Mesendoderm (in vitro differentiated cells): ENCODE results near the gene GMDS.

Experiments used
- DNase-seq: peaks from one replicate; pipeline ENCODE4 v3.0.0; 2013
- H2AK5ac ChIP-seq: 2 replicates; pipeline ENCODE4 v1.6.1; 2013; ENCODE audit warnings: low read length, inconsistent platforms
- H2BK120ac ChIP-seq: 2 replicates; pipeline ENCODE4 v1.6.1; 2013; ENCODE audit warnings: low read depth, mild to moderate bottlenecking, low read length, moderate library complexity, mixed read lengths
- H2BK15ac ChIP-seq: replicated peaks from 2 replicates; pipeline ENCODE4 v1.6.1; 2013; ENCODE audit warnings: low read depth, mild to moderate bottlenecking, moderate library complexity
- H2BK5ac ChIP-seq: 2 replicates; pipeline ENCODE4 v1.6.1; 2013; ENCODE audit warnings: low read length, inconsistent platforms
- H3K18ac ChIP-seq: 2 replicates; pipeline ENCODE4 v1.6.1; 2013; ENCODE audit warnings: mild to moderate bottlenecking, low read length, mixed read lengths
- H3K23ac ChIP-seq: one replicate; pipeline ENCODE4 v1.6.1; 2013; ENCODE audit warnings: low read length
- H3K27ac ChIP-seq: 2 replicates; pipeline ENCODE4 v1.5.1; 2013; ENCODE audit warnings: low read depth, mild to moderate bottlenecking, inconsistent platforms, low read length, moderate library complexity
- H3K27me3 ChIP-seq: 2 replicates; pipeline ENCODE4 v1.6.1; 2013; ENCODE audit warnings: low read length, control low read depth, mild to moderate bottlenecking, inconsistent platforms; ENCODE audit not compliant: insufficient read depth, poor library complexity
- H3K36me3 ChIP-seq: 2 replicates; pipeline ENCODE4 v1.6.1; 2013; ENCODE audit warnings: low read length, inconsistent platforms; ENCODE audit not compliant: control insufficient read depth, insufficient read depth
- H3K4ac ChIP-seq: one replicate; pipeline ENCODE4 v1.6.1; 2013; ENCODE audit warnings: low read depth, mild to moderate bottlenecking, low read length, moderate library complexity
- H3K4me1 ChIP-seq: 2 replicates; pipeline ENCODE4 v1.6.1; 2013; ENCODE audit warnings: low read depth, low read length, inconsistent platforms; ENCODE audit not compliant: control insufficient read depth
- H3K4me2 ChIP-seq: 2 replicates; pipeline ENCODE4 v1.6.1; 2013; ENCODE audit warnings: low read length
- H3K4me3 ChIP-seq: 2 replicates; pipeline ENCODE4 v1.5.1; 2013; ENCODE audit warnings: mild to moderate bottlenecking, low read length
- H3K56ac ChIP-seq: one replicate; pipeline ENCODE4 v1.6.1; 2013; ENCODE audit warnings: low read length
- H3K79me1 ChIP-seq: 2 replicates; pipeline ENCODE4 v1.6.1; 2013; ENCODE audit warnings: low read length, inconsistent platforms
- H3K79me2 ChIP-seq: 2 replicates; pipeline ENCODE4 v1.6.1; 2013; ENCODE audit warnings: mild to moderate bottlenecking, low read length; ENCODE audit not compliant: control insufficient read depth, insufficient read depth
- H3K9ac ChIP-seq: 2 replicates; pipeline ENCODE4 v1.6.1; 2013; ENCODE audit warnings: low read length, inconsistent platforms
- H4K5ac ChIP-seq: one replicate; pipeline ENCODE4 v1.6.1; 2013; ENCODE audit warnings: low read length
- H4K8ac ChIP-seq: one replicate; pipeline ENCODE4 v1.6.1; 2013; ENCODE audit warnings: low read depth, mild to moderate bottlenecking, control low read depth, low read length, moderate library complexity
- WGBS: extraction: QIAGEN DNeasy Blood & Tissue Kit; methylation state at CpG from one replicate; pipeline ENCODE4 v1.1.7; 2013; ENCODE audit warnings: low lambda C conversion rate, missing lambda C conversion rate; ENCODE audit not compliant: insufficient coverage; ENCODE audit errors: extremely low coverage; 5-methylcytosine and 5-hydroxymethylcytosine counted together

GMDS gene

DNA sequence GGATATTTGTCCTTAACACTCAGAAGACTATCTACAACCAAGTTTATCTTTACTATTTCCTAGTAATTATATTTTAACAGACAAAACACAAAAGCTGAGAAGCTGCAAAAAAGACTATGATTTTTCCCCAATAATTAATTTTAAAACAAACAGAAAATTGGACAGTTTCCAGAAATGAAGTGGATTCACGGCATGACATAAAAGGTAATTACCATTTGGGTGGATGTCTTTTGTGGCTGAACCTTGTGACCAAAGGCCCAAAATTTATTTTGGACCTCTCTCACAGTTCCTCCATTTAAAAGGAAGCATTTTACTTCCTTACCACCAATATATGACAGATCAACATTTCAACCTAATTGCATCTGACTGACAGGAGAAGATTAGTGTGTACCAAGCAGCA is 90.2 kb downstream of the GMDS start:
- no peaks in the 10 kb centered on the region for H3K4me1 ChIP-seq
- no peak overlapping the region for H4K5ac ChIP-seq
- no peak overlapping the region for H2BK120ac ChIP-seq
- no peak overlapping the region for H2AK5ac ChIP-seq
- H3K4ac ChIP-seq, result no peak overlapping the region
- H2BK5ac ChIP-seq, result no peak overlapping the region
- WGBS, result no CpG with 5 or more reads among the region's 1 CpG
- no peaks in the 10 kb centered on the region for H3K79me2 ChIP-seq
- H3K4me3 ChIP-seq, result no peak overlapping the region
- no peak for DNase-seq
- H2BK15ac ChIP-seq, result no peak overlapping the region
- H3K79me1 ChIP-seq, result no peaks in the 10 kb centered on the region
- H3K27ac ChIP-seq, result no peak overlapping the region
- H4K8ac ChIP-seq, result no peak overlapping the region
- no peaks in the 10 kb centered on the region for H3K36me3 ChIP-seq
- H3K56ac ChIP-seq, result no peak overlapping the region
- H3K18ac ChIP-seq, result no peak overlapping the region
- H3K23ac ChIP-seq, result no peak overlapping the region
- H3K4me2 ChIP-seq, result no peak overlapping the region
- H3K9ac ChIP-seq, result no peak overlapping the region
- no peaks in the 10 kb centered on the region for H3K27me3 ChIP-seq

DNA sequence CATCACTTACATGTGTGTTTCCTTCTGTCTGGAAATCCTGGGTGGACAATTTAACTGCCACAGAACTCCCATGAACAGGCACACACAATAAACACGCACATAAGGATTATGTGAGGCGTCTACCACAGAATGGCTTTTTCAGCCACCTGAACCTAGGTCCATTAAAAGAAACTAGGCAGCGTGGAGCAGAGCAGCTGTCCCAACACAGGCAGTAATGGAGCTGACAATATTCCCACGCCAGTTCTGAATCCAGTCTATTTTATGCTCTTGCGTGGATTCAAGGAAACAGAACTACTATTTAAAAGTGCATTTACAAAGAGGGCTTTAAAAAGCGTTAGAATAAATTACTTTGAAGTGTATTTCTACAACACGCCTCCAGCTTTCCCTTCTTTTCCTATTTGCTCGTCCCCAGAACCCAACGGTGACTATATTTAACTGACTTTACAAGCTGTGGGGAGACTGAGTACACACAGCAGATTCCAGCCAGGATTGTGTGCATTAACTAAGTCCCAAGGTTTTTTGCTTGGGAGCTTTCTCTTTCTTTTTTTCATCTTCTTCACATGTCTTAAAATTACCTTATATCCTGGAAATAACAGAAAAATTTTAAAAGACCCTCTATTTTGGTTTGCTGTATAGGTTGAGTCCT is 95.9 kb downstream of the GMDS start:
- no peak overlapping the region for H3K23ac ChIP-seq
- no CpG with 5 or more reads among the region's 9 CpGs for WGBS
- no peak overlapping the region for H3K56ac ChIP-seq

DNA sequence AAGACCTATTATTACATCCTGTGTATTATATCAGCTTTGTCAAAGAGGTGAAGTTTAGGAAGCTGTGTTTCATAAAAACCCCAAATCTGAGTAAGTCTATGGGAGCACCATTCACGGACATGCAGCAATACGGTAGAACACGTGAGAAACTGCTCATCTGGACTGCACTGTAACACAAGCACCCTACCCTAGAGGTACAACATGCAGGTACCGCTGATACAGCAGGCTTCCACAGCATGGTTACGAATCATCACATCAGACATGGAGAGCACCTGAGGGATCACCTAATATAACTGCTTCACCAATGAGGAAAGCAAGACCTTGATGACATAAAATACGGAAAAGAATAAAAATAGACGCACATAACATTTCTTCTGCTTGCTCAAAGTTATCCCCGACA is 96.7 kb downstream of the GMDS start:
- Histone ChIP-seq H4K8ac (no peak overlapping the region), H3K4me3 (no peak overlapping the region), H3K4me2 (no peak overlapping the region), H3K4ac (no peak overlapping the region), H3K36me3 (no peaks in the 10 kb centered on the region), H3K4me1 (no peaks in the 10 kb centered on the region), H2AK5ac (no peak overlapping the region), H2BK15ac (no peak overlapping the region), H3K27me3 (no peaks in the 10 kb centered on the region), H3K79me1 (no peaks in the 10 kb centered on the region), H4K5ac (no peak overlapping the region), H3K27ac (no peak overlapping the region), H2BK120ac (no peak overlapping the region), H3K9ac (no peak overlapping the region), H2BK5ac (no peak overlapping the region), H3K79me2 (no peaks in the 10 kb centered on the region), H3K23ac (no peak overlapping the region), H3K56ac (no peak overlapping the region), H3K18ac (no peak overlapping the region)
- DNase-seq, result no peak
- no CpG with 5 or more reads among the region's 8 CpGs for WGBS

More for the DNA sequence above, 95.9 kb downstream of the GMDS start:
- no peak overlapping the region for H3K18ac ChIP-seq
- no peaks in the 10 kb centered on the region for H3K79me1 ChIP-seq
- H2AK5ac ChIP-seq, result no peak overlapping the region
- H3K27ac ChIP-seq, result no peak overlapping the region
- H3K36me3 ChIP-seq, result no peaks in the 10 kb centered on the region
- H3K79me2 ChIP-seq, result no peaks in the 10 kb centered on the region
- DNase-seq, result no peak
- H2BK120ac ChIP-seq, result no peak overlapping the region
- H2BK5ac ChIP-seq, result no peak overlapping the region
- H3K4me2 ChIP-seq, result no peak overlapping the region
- H4K8ac ChIP-seq, result no peak overlapping the region
- no peak overlapping the region for H3K9ac ChIP-seq
- H2BK15ac ChIP-seq, result no peak overlapping the region
- H3K4me3 ChIP-seq, result no peak overlapping the region
- no peaks in the 10 kb centered on the region for H3K4me1 ChIP-seq
- H4K5ac ChIP-seq, result no peak overlapping the region
- H3K27me3 ChIP-seq, result no peaks in the 10 kb centered on the region
- no peak overlapping the region for H3K4ac ChIP-seq

DNA sequence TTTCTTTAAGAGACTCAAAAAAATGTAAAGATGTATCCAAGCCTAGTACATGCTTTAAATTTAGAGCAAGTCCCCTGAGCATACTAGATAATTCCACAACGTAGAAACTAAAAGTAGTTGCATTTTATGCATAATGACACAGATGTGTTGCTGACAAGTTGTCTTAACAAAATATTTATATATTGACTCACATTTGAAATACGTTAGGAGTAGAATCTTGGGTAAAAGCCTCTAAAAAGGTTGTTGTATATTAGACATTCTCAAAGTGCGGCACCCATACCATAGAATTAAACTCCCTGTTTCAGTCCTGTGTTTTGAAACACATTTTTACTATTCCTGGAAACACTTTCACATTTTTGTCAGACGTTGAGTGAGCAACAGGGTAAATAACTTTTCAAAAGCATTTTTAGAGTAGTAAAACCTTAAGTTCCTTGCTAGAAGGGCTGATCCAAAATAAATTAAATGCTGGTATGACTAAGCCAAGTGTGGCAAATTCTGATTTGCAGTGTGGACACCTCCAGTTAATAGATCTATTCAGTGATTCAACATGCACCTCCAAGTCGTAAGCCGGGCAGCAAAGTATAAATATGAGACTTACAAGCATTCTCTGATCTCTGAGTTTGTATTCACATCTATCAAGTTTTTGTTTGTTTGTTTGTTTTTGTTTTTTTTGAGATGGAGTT is 97.5 kb downstream of the GMDS start:
- Histone ChIP-seq H3K23ac (no peak overlapping the region), H2BK15ac (no peak overlapping the region), H2BK120ac (no peak overlapping the region), H3K79me2 (no peaks in the 10 kb centered on the region), H2AK5ac (no peak overlapping the region), H3K36me3 (no peaks in the 10 kb centered on the region), H3K4me2 (no peak overlapping the region), H3K4ac (no peak overlapping the region), H3K18ac (no peak overlapping the region), H3K56ac (no peak overlapping the region), H3K4me1 (no peaks in the 10 kb centered on the region), H2BK5ac (no peak overlapping the region), H4K8ac (no peak overlapping the region), H3K4me3 (no peak overlapping the region), H3K27me3 (no peaks in the 10 kb centered on the region), H3K27ac (no peak overlapping the region), H3K9ac (no peak overlapping the region), H3K79me1 (no peaks in the 10 kb centered on the region), H4K5ac (no peak overlapping the region)
- WGBS, result no CpG with 5 or more reads among the region's 6 CpGs
- DNase-seq, result no peak

DNA sequence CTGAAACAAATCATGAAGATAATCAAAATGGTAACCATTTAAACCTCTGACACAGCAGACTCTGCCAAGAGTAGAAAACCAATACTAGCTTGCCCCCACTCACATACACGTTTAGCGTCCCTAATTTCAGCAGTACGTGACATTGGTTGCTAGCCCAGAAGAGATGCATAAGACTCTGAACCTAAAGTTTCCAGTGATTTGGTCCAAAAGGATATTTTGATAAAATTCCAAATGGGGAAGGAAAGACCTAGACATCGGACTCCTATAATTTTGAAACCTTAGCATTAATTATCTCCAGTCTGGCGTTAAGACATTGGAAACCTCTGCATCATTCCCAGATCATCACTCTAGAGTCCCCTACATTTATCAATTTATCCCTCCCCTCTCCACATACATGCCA is 98.1 kb downstream of the GMDS start:
- Histone ChIP-seq H3K27ac (no peak overlapping the region), H4K5ac (no peak overlapping the region), H2AK5ac (no peak overlapping the region), H3K27me3 (no peaks in the 10 kb centered on the region), H3K79me1 (no peaks in the 10 kb centered on the region), H3K4me1 (no peaks in the 10 kb centered on the region), H3K4me2 (no peak overlapping the region), H3K79me2 (no peaks in the 10 kb centered on the region), H3K36me3 (no peaks in the 10 kb centered on the region), H3K56ac (no peak overlapping the region), H2BK15ac (no peak overlapping the region), H3K23ac (no peak overlapping the region), H2BK120ac (no peak overlapping the region), H3K4ac (no peak overlapping the region), H3K4me3 (no peak overlapping the region), H3K18ac (no peak overlapping the region), H4K8ac (no peak overlapping the region), H2BK5ac (no peak overlapping the region), H3K9ac (no peak overlapping the region)
- WGBS, result no CpG with 5 or more reads among the region's 5 CpGs
- DNase-seq, result no peak

DNA sequence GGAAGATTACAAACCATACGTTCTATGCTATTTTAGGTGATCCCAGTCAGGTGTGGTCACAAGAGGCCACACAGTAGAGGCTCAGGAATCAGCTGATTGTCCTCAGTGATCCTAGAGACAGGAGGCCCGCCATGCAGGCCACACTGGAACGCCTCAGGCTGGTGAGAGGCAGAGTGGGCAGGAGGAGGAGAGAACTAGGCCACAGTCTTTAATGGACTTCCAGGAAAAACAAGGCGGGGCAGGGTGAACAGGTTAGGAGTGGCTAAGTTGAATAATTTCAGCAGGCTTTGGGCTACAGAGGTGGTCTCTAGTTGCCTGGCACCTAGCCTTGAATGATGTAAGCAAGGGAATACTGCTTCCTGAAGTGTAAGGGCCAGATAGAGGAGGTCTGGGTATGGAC is 101.2 kb downstream of the GMDS start:
- Histone ChIP-seq H3K79me2 (no peaks in the 10 kb centered on the region), H3K36me3 (no peaks in the 10 kb centered on the region), H2BK5ac (no peak overlapping the region), H4K8ac (no peak overlapping the region), H3K4me3 (no peak overlapping the region), H4K5ac (no peak overlapping the region), H3K18ac (no peak overlapping the region), H2BK120ac (no peak overlapping the region), H3K4me2 (no peak overlapping the region), H3K27me3 (no peaks in the 10 kb centered on the region), H2BK15ac (no peak overlapping the region), H3K23ac (no peak overlapping the region), H3K56ac (no peak overlapping the region), H3K4me1 (no peaks in the 10 kb centered on the region), H3K9ac (no peak overlapping the region), H3K27ac (no peak overlapping the region), H3K79me1 (no peaks in the 10 kb centered on the region), H3K4ac (no peak overlapping the region), H2AK5ac (no peak overlapping the region)
- DNase-seq, result no peak
- WGBS, result no CpG with 5 or more reads among the region's 4 CpGs
